ENCODE measurements around the gene FOXN3.

GRCh38 chr14:89312932-89313331, 104.1 kb downstream of the FOXN3 start:
- TF ChIP-seq TAF1 (IDR thresholded peaks at IDR 0.05; ENCODE audit: borderline replicate concordance, low read depth, low read length), result no peak
- no peak for TF ChIP-seq EZH2phosphoT487 (IDR thresholded peaks at IDR 0.05; ENCODE audit: borderline replicate concordance, low read depth)
- no peak for TF ChIP-seq CTCF (IDR thresholded peaks at IDR 0.05)
- no peak for TF ChIP-seq SIN3A (IDR thresholded peaks at IDR 0.05; ENCODE audit: borderline replicate concordance, low read depth, low read length)
- no peak for TF ChIP-seq GABPA (IDR thresholded peaks at IDR 0.05; ENCODE audit: low read depth)
- TF ChIP-seq ELF1 (IDR thresholded peaks at IDR 0.05), result no peak
- no peak for TF ChIP-seq USF1 (IDR thresholded peaks at IDR 0.05; ENCODE audit: borderline replicate concordance, low read depth)
- no peak for TF ChIP-seq FOXM1 (IDR thresholded peaks at IDR 0.05; ENCODE audit: low read depth)
- TF ChIP-seq FOXJ3 (CRISPR knock-in tag; IDR thresholded peaks at IDR 0.05), result no peak
- no peak for TF ChIP-seq RAD21 (IDR thresholded peaks at IDR 0.05; ENCODE audit: low read length)
- no peak for TF ChIP-seq PBX3 (IDR thresholded peaks at IDR 0.05)
- no peak for TF ChIP-seq EP300 (IDR thresholded peaks at IDR 0.05; ENCODE audit: borderline replicate concordance in 1 of 2, low read depth in 1 of 2, low read length in 1 of 2)
- TF ChIP-seq REST (IDR thresholded peaks at IDR 0.05; ENCODE audit: low read depth, low read length), result no peak
- no peak for TF ChIP-seq ZBTB33 (IDR thresholded peaks at IDR 0.05; ENCODE audit: borderline replicate concordance, low read depth)

Data from SK-N-SH (cell line).